GM10266 (cell line): ENCODE measurements around the gene CSKMT.

ENCODE experiments used
- DNase-seq: peaks from one replicate; pipeline ENCODE4 v3.0.0; 2012; ENCODE audit errors: extremely low spot score
- TF ChIP-seq, protein P1 (sequence below): IDR thresholded peaks from 2 replicates; pipeline ENCODE4 v1.5.1; 2012; ENCODE audit warnings: mild to moderate bottlenecking, low read depth; ENCODE audit not compliant: control insufficient read depth, insufficient read depth; ENCODE audit errors: missing control alignments

CSKMT gene

DNA sequence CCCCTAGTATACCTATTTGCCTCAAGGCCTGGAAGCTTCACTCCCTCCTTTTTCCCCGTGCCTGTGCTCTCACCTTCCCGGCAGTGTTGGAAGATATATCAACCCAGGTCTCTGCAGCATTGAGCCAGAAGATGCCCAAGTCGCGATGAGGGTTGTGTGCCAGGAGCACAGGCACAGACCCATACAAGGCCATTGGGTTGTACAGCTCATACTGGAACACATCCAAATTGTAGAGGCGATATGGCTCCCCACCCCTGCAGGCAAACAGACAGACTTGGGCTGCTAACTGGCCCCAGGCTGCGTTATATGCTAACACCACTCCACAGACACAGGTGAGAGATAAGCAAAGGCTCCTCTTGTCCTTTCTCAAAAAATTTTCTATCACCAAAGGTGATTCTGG lies 32.6 kb upstream of the CSKMT start:
- no peak for DNase-seq
- TF ChIP-seq, protein P1, sequence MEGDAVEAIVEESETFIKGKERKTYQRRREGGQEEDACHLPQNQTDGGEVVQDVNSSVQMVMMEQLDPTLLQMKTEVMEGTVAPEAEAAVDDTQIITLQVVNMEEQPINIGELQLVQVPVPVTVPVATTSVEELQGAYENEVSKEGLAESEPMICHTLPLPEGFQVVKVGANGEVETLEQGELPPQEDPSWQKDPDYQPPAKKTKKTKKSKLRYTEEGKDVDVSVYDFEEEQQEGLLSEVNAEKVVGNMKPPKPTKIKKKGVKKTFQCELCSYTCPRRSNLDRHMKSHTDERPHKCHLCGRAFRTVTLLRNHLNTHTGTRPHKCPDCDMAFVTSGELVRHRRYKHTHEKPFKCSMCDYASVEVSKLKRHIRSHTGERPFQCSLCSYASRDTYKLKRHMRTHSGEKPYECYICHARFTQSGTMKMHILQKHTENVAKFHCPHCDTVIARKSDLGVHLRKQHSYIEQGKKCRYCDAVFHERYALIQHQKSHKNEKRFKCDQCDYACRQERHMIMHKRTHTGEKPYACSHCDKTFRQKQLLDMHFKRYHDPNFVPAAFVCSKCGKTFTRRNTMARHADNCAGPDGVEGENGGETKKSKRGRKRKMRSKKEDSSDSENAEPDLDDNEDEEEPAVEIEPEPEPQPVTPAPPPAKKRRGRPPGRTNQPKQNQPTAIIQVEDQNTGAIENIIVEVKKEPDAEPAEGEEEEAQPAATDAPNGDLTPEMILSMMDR = no peak

DNA sequence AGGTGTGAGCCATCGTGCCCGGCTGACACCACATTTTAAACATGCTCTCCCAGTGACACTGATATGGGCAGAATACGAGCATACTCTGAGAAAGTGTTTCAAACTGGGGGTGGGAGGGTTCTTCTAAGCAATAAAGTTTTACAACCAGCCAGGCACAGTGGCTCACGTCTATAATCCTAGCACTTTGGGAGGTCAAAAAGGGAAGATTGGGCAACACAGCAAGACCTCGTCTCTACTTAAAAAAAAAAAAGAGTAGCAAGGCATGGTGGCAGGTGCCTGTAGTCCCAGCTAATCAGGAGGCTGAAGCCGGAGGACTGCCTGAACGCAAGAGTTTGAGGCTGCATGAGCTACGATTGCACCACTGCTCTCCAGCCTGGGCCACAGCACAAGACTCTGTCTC lies 20.9 kb upstream of the CSKMT start:
- TF ChIP-seq, protein P1 = no peak
- DNase-seq = no peak

DNA sequence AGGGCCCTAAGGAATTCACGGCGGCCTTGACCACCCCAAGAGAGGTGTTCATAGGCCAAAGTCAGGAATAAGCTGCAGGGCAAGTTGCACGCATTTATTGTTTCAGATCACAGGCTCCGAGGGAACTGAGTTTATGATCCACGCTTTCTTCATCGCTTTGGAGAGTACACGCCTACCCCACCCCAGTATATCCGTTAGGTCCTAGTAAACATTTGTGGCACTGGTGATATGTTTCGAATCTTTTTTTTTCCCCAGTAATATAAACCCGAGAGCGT lies 19.5 kb upstream of the CSKMT start:
- TF ChIP-seq, protein P1 = no peak
- no peak for DNase-seq

DNA sequence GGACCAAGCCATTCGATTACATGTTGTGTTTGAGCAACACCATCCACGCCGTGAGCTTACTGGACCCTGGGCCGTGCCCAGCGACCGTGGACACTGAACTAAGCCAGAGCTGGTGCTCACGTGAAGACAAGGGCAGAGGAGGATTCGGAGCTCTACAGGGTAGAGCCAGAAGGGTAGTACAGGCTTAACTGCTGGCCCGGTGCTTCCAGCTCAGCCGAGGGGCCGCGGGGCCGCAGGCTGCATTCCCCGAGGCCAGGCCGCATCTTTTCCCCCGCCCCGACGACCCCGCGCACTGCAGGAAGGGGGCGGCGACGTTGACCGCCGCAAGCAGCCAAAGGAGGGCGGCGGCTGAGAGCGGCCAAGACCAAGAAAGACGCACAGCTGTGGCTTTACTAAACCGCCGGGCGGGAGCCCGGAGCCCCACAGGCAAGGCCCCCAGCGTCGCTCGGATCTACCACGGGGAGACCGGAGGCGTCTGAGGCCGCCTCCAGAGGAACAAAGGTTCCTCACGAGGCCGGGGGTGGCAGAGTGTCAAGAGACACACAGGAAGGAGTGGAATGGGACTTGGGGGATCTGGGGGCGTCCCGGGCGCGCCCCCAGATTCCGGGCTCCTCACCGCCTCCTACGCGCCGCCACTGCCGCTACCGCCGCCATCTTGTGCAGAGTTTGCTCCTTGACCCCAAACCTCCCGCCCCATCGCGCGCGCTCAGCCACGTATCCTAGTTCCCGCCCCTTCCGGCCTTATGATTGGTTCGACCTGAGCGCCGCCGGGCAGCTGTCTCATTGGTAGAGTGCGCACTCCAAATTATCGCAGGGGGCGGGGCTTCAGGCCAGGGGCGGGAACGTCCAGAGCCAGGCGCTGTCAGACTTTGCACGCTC lies 18.9 kb upstream of the CSKMT start, which contains the start of gene GANAB:
Gene GANAB, minus strand, starts transcription at position 668 of the 879 bp plus-strand sequence. Its CDS starts 14 bp downstream, at position 654.
- peak; percentile 99 for DNase-seq
- TF ChIP-seq, protein P1 = no peak

DNA sequence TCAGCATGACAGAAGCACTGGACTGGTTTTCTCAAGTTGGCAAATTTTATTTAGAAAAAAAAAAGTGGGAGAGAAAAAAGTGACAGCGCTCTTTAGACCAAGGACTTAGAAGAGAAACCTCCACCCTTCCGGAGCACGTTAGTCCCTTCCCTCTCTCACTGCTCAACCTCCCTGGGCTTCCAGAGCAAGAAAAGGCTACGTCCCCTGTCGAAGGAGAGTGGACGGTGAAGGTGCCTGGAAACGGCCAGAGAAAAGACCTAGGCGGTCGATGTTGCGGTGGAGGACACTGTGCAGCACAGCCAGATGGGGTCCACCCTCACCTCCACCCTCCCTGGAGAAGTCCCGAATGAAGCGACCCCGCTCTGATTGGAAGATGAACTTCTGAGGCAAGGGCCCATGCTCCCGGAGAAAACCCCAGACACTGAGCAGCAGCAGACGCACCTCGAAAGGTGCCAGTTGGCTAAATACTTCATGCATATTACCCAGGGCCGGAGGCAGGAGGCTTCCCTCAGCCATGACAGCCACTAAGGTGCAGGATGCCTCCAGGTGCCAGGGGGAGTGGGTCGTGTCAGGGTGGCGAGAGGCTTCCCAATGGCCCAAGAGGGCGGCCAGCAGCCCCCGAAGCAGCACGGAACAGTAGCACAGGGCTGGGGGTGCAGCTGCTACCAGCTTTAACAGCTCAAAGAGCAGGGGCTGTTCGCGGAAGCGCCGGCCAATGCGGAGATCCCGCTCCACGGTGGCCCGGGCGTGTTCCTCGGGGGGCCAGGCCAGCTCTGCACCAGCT lies 18.1 kb upstream of the CSKMT start:
- DNase-seq = no peak
- TF ChIP-seq, protein P1 = no peak

DNA sequence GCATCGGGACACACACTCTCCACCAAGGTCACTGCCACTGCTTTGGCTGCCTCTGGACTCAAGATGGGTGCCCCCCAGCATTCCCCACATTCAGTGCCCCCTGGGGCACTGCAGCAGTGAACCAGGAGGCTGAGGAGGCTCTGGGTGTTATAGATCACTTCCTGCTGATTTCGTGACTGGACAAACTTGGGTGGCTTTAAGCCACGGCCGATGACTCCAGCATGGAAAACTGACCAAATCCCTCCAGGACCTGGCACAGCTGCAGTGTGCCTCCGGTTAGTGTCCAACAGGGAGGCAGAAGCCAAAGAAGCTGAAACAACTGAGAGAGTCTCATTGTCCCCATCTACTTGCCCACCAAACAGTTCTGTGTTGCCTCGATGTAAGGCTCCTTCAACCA lies 17.5 kb upstream of the CSKMT start:
- no peak for DNase-seq
- TF ChIP-seq, protein P1 = no peak
